DMS153 (cell line): Measurements from ENCODE around the gene LRRC36.

Experiments
- DNase-seq: peaks from one replicate; lab custom pipeline; 2025; lab: John Stamatoyannopoulos, UW

The LRRC36 gene

GRCh38 chr16:67326472-67327309 is at the start of gene LRRC36, which contains the start of gene KCTD19:
TSS of gene LRRC36 (plus strand) at chr16:67326815. CDS start at chr16:67326863, 48 bp downstream.
TSS of gene KCTD19 (minus strand) at chr16:67326741. CDS start at chr16:67326707, 34 bp downstream.
- peak; percentile 42 for DNase-seq

- DNase-seq: no peak
These were observed 49.2 kb upstream of the LRRC36 start for GRCh38 chr16:67277294-67277998.

GRCh38 chr16:67277999-67278772 is 48.4 kb upstream of the LRRC36 start:
- no peak for DNase-seq

- no peak for DNase-seq
These were observed 47.8 kb upstream of the LRRC36 start for GRCh38 chr16:67278773-67279295.

- DNase-seq: peak; percentile 64
These were observed 47.1 kb upstream of the LRRC36 start, which contains the start of gene PLEKHG4 for GRCh38 chr16:67279296-67280089. TSS of gene PLEKHG4 (plus strand) at chr16:67279532. CDS start at chr16:67280045, 513 bp downstream.

- DNase-seq: no peak
These were observed 46.3 kb upstream of the LRRC36 start for GRCh38 chr16:67280090-67281015.

GRCh38 chr16:67281536-67282446 is 44.8 kb upstream of the LRRC36 start:
- no peak for DNase-seq

- no peak for DNase-seq
These were observed 44.2 kb upstream of the LRRC36 start for GRCh38 chr16:67282447-67282805.

- DNase-seq: no peak
These were observed 43.4 kb upstream of the LRRC36 start for GRCh38 chr16:67283039-67283825.

- no peak for DNase-seq
These were observed 42.6 kb upstream of the LRRC36 start for GRCh38 chr16:67283826-67284555.

- DNase-seq: peak; percentile 77
These were observed 41.6 kb upstream of the LRRC36 start for GRCh38 chr16:67284699-67285646.

- no peak for DNase-seq
These were observed 40.0 kb upstream of the LRRC36 start for GRCh38 chr16:67286441-67287235.

- DNase-seq: no peak
These were observed 38.7 kb upstream of the LRRC36 start for GRCh38 chr16:67287960-67288359.

GRCh38 chr16:67291461-67291860 is 35.2 kb upstream of the LRRC36 start:
- DNase-seq: no peak

GRCh38 chr16:67294171-67294757 is 32.4 kb upstream of the LRRC36 start:
- no peak for DNase-seq
